H7 (cell line): ENCODE results near the gene RPE. TPM values are rescaled to one million over a fixed set of nuclear protein-coding genes. Genes with fewer than 3 reads are reported as not detected.
A peak's percentile ranks its signal among the peaks of the same experiment; 100 is the strongest.

Experiments used
- DNase-seq: peaks from one replicate; pipeline ENCODE4 v3.0.0; 2012
- H3K27me3 ChIP-seq: 2 replicates; pipeline ENCODE4 v1.6.0; 2011; ENCODE audit warnings: mild to moderate bottlenecking, low read length; ENCODE audit not compliant: control insufficient read depth, insufficient read depth
- H3K36me3 ChIP-seq: replicated peaks from 2 replicates; pipeline ENCODE4 v1.5.1; 2011; ENCODE audit warnings: low read length; ENCODE audit not compliant: control insufficient read depth, insufficient read depth
- H3K4me3 ChIP-seq: 2 replicates; pipeline ENCODE4 v1.5.1; 2011; ENCODE audit warnings: low read depth, mild to moderate bottlenecking, control low read depth, low read length, moderate library complexity; ENCODE audit not compliant: insufficient read depth
- total RNA-seq: library from RNA; depleted of rRNA; stranded (reverse); fragments of >200 nt; shearing (Covaris generic); gene quantifications from 2 replicates; pipeline ENCODE4 v1.2.3, GENCODE V29; 2014

Gene RPE
- total RNA-seq, 1 experiment from 2014 or later, result 51.3 TPM

GRCh38 chr2:209984291-209984690 lies 18.1 kb upstream of the RPE start:
- no peak for DNase-seq
- no peak overlapping the region for H3K4me3 ChIP-seq
- no peaks in the 10 kb centered on the region for H3K36me3 ChIP-seq
- H3K27me3 ChIP-seq, result no peaks in the 10 kb centered on the region

DNA sequence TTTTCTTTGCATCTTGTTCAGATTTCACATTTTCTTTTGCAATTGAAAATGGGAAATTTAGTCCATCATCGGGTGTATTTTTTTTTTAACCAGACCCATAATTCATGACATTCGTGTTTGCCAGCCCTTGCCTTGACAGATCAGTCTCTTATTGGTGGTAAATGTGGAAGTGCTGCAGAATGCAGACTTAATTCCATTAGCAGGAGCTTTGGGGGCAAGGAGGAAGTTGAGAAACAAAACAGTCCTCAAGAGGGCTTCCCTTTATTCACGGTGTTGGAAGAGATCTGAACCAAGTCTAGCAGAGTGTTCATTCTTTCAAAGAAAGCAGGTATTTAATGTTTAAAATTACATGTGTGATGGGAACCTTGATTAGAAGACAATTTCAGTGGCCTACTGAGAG lies 16.6 kb upstream of the RPE start:
- no peak overlapping the region for H3K4me3 ChIP-seq
- no peaks in the 10 kb centered on the region for H3K36me3 ChIP-seq
- H3K27me3 ChIP-seq, result no peaks in the 10 kb centered on the region
- DNase-seq, result no peak

DNA sequence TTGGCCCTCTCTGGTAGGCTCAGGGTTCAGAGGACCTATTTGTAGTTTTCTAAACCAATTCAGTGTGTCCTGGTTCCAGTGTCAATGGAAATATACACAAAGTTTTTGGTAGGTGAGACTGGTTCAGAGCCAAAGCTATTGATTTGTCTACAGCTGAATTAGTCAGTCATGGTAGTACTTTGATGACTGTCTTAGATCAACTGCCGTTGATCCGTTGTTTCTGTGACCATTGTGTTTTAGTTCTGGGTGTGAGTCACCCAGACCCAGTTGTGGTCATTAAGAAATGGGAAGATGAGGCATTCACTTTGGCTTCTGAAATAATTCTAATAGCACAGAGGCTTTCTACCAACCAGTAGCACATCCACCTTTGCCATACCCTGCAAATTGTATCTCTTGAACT lies 16.0 kb upstream of the RPE start:
- H3K27me3 ChIP-seq, result no peaks in the 10 kb centered on the region
- H3K4me3 ChIP-seq, result no peak overlapping the region
- H3K36me3 ChIP-seq, result no peaks in the 10 kb centered on the region
- no peak for DNase-seq

- Histone ChIP-seq H3K36me3 (no peaks in the 10 kb centered on the region), H3K27me3 (no peaks in the 10 kb centered on the region), H3K4me3 (no peak overlapping the region)
- DNase-seq, result no peak
Observed at GRCh38 chr2:209988010-209988409, 14.4 kb upstream of the RPE start.

- no peaks in the 10 kb centered on the region for H3K36me3 ChIP-seq
- H3K4me3 ChIP-seq, result no peak overlapping the region
- no peaks in the 10 kb centered on the region for H3K27me3 ChIP-seq
- no peak for DNase-seq
Observed at GRCh38 chr2:209990838-209991237, 11.6 kb upstream of the RPE start.

DNA sequence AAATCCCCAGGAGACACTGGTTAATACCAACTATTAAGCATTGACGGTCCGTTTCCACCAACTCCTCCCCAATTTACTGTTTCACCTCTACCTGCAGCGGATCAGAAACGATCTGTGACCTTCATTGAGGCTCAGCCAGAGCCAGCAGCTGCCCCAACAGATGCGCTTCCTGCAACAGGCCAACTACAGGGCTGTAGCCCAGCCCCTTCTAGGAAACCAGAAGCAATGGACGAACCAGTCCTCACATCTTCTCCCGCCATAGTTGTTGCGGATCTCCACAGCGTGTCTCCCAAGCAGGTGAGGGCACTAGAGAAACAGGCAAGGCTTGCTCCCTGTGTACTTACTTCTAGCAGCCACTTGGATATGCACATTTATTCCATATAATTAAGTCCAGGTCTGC lies 8.5 kb upstream of the RPE start:
- H3K4me3 ChIP-seq, result no peak overlapping the region
- H3K36me3 ChIP-seq, result no peaks in the 10 kb centered on the region
- no peak for DNase-seq
- no peaks in the 10 kb centered on the region for H3K27me3 ChIP-seq

DNA sequence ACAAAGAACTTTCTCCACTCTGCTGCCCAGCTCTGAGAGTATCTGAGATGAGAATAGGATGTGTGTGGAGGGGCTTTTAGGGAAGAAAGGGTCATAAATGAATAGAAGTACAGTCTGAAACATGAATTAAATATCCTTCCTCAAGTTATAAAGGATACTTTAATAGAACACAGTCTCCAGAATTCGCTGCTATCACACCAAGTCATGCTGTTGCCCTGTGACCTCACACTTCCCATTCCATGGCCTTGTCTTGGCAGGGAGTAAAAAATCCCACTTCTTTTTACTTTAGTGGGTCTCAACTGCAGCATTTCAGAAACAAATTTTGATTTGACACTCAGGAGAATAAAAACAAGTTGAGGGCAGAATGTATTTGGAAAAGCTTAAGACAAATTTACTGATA lies 3.8 kb upstream of the RPE start:
- H3K27me3 ChIP-seq, result no peaks in the 10 kb centered on the region

GRCh38 chr2:210000464-210001324 lies 1.7 kb upstream of the RPE start:
- Histone ChIP-seq H3K27me3 (no peaks in the 10 kb centered on the region), H3K4me3 (no peak overlapping the region), H3K36me3 (peaks cover 2% of the 10 kb centered on the region; the same call in 1 of the 2 replicates)
- DNase-seq, result no peak

More for the DNA sequence above, 3.8 kb upstream of the RPE start:
- no peak for DNase-seq
- no peaks in the 10 kb centered on the region for H3K36me3 ChIP-seq
- H3K4me3 ChIP-seq, result no peak overlapping the region

DNA sequence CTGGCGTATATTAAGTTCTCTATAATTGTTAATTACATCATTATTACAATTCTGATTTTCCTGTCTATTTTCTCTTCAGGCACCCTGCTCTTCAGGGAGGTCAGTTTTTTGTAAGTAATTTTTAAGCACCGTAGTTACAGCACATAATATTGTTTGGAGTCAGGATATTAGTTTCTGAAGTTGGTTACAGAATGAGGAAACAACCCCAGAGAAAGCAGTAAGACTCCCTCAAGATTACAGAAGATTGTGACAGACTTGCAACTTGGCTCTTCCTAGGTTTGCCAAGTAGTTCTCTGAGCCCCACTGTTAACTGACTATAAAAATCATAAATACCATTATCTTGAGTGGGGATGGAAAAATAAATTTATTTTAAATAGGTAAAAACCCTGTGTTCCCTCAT lies 921 bp downstream of the RPE start:
- DNase-seq, result no peak

DNA sequence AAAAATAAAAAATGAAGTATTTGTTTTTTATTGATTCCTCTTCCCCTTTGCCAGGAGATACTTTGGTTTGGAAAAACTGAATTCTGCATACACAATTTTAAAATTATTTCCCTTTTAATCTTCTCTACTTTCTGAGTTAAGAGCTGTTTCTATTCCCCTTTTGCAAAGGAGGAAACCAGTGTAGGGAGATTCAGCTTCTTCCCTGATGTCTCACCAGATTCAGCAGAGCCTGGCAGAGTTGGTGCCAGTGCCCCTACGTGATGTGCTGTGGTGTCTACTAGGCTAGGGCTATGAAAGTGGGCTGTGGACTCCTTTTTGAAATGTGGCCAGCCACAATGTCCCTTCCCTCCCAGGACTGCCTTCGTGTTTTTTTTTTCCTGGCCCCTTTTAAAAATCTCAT lies 2.4 kb downstream of the RPE start:
- Histone ChIP-seq H3K27me3 (no peaks in the 10 kb centered on the region), H3K4me3 (no peak overlapping the region), H3K36me3 (peaks cover 4% of the 10 kb centered on the region)
- no peak for DNase-seq

More for the DNA sequence above, 921 bp downstream of the RPE start:
- Histone ChIP-seq H3K27me3 (no peaks in the 10 kb centered on the region), H3K4me3 (peak overlapping the region; percentile 98), H3K36me3 (peaks cover 2% of the 10 kb centered on the region; the same call in 1 of the 2 replicates)

GRCh38 chr2:210007895-210008294 lies 5.5 kb downstream of the RPE start:
- Histone ChIP-seq H3K36me3 (peaks cover 6% of the 10 kb centered on the region), H3K27me3 (no peaks in the 10 kb centered on the region), H3K4me3 (no peak overlapping the region)
- DNase-seq, result no peak

DNA sequence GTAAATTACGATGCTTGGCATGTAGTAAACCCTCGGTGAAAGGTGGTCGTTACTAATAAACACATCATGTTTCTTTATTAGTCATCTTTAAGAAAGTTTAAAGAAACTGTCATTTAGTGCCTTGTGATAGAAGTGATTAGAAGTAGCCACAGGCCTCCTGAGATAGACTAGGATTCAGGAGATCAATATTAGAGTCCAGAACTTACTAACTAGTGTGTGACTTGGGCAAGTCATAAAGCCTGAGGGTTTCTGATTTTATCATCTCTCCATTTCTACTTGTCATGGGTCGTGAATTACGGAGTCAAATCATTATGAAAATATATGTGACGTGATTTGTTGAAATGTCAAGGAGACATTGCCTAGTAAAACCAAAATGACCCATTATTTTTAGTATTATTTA lies 6.7 kb downstream of the RPE start:
- no peak for DNase-seq
- Histone ChIP-seq H3K36me3 (peaks cover 6% of the 10 kb centered on the region), H3K4me3 (no peak overlapping the region), H3K27me3 (no peaks in the 10 kb centered on the region)

- Histone ChIP-seq H3K4me3 (no peak overlapping the region), H3K27me3 (no peaks in the 10 kb centered on the region), H3K36me3 (peaks cover 6% of the 10 kb centered on the region)
- DNase-seq, result no peak
Observed at GRCh38 chr2:210009896-210010295, 7.5 kb downstream of the RPE start.

DNA sequence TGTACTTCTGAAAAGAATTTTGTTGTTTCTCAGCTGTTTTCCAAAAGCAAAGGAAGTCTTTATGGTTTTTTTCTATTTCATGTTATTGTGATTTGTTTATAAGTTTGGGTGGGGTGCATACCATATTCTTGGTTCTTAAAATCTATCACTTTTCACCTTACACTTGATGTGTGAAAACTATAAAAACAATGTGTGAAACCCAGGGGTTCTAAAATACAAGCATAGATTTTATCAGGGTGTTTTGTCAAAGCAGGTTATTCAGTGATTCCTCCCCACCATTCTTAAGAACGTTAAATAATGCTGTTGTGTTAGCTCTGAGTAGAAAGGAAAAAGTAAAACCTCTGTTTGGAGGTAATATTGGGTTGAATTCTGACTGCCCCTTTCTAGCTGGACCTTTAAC lies 17.7 kb downstream of the RPE start:
- Histone ChIP-seq H3K36me3 (peaks cover 24% of the 10 kb centered on the region), H3K27me3 (no peaks in the 10 kb centered on the region), H3K4me3 (no peak overlapping the region)
- DNase-seq, result no peak

DNA sequence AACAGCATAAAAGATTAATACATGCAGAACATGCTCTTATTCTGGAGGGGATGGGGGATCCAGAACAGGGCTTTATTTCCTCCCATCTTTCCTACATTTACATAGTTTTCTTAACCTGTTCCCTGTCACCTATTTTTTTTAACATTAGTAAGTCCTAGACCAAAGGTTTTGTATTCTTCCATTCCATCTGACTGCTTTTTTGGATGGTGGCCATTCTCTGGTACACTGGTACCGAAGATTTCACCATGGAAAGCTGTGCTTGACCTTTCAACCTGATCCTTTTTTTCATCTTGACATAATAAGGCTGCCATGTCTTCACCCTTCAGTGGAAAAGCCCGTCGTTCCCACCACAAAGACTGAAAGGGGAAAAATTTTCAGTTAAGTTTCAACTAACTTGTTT lies 20.4 kb downstream of the RPE start:
- DNase-seq, result no peak
- H3K4me3 ChIP-seq, result no peak overlapping the region
- H3K27me3 ChIP-seq, result no peaks in the 10 kb centered on the region
- peaks cover 11% of the 10 kb centered on the region for H3K36me3 ChIP-seq
